Chondrocyte (in vitro differentiated cells): ENCODE data around the gene FILIP1L. TPM values are rescaled to one million over a fixed set of nuclear protein-coding genes. Genes with fewer than 3 reads are reported as not detected.

ENCODE experiments used
- DNase-seq: peaks from one replicate; pipeline ENCODE4 v3.0.0; 2021; ENCODE audit warnings: mixed read lengths, low spot score
- H3K27ac Mint-ChIP-seq: one replicate; pipeline ENCODE4 v1.8.0; 2021; ENCODE audit warnings: mild to moderate bottlenecking, moderate library complexity, mixed read lengths; ENCODE audit not compliant: unreplicated experiment
- H3K27me3 Mint-ChIP-seq: 2 replicates; pipeline ENCODE4 v1.8.0; 2021; ENCODE audit warnings: low read depth, mixed read lengths
- H3K36me3 Mint-ChIP-seq: 2 replicates; pipeline ENCODE4 v1.8.0; 2021; ENCODE audit warnings: low read depth, mixed read lengths
- H3K4me1 Mint-ChIP-seq: 2 replicates; pipeline ENCODE4 v1.8.0; 2021; ENCODE audit warnings: low read depth, mild to moderate bottlenecking, mixed read lengths
- H3K4me3 Mint-ChIP-seq: one replicate; pipeline ENCODE4 v1.8.0; 2021; ENCODE audit warnings: mild to moderate bottlenecking, moderate library complexity, mixed read lengths; ENCODE audit not compliant: unreplicated experiment
- H3K9me3 Mint-ChIP-seq: 2 replicates; pipeline ENCODE4 v1.8.0; 2021; ENCODE audit warnings: low read depth, mixed read lengths
- CTCF ChIP-seq: fragments of 200-600 bp; sonication (generic); IDR thresholded peaks from 2 replicates; pipeline ENCODE4 v1.5.0; 2021; ENCODE audit warnings: antibody characterized with exemption, mild to moderate bottlenecking, moderate library complexity
- total RNA-seq: library from RNA; stranded (reverse); gene quantifications from 3 replicates; pipeline ENCODE4 v1.2.1, GENCODE V29; 2021

FILIP1L gene
- total RNA-seq, 1 donor from 2014 or later = 122 TPM

DNA sequence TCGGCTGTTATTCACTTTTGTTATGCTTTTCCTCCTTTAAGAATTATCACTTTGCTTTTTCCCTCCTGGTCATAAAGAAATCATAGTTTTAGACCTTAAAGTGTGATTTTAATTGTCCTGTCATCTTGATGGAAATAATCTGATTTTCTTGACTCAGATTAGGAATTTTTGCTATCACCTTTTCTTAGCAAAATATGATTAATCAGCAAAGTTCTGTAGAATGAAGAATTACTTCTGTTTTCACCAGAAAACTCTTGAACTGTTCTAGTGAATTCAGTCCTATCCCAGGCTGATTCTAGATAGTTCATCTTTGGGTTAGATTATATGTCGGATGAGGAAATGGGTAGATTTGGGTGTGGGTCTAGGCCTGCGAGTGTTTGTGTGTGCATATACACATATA is 284.5 kb downstream of the FILIP1L start:
- Mint-ChIP-seq H3K4me3 (no peak overlapping the region), H3K4me1 (peaks cover 15% of the 10 kb centered on the region), H3K27ac (no peak overlapping the region), H3K9me3 (no peaks in the 10 kb centered on the region), H3K27me3 (no peaks in the 10 kb centered on the region), H3K36me3 (no peaks in the 10 kb centered on the region)
- no peak for DNase-seq
- TF ChIP-seq CTCF = no peak

GRCh38 chr3:99825004-99825640 is 289.2 kb downstream of the FILIP1L start:
- DNase-seq = no peak
- H3K9me3 Mint-ChIP-seq = no peaks in the 10 kb centered on the region
- H3K36me3 Mint-ChIP-seq = no peaks in the 10 kb centered on the region
- TF ChIP-seq CTCF = no peak
- no peak overlapping the region for H3K4me3 Mint-ChIP-seq
- peaks cover 13% of the 10 kb centered on the region for H3K4me1 Mint-ChIP-seq
- no peaks in the 10 kb centered on the region for H3K27me3 Mint-ChIP-seq
- no peak overlapping the region for H3K27ac Mint-ChIP-seq

DNA sequence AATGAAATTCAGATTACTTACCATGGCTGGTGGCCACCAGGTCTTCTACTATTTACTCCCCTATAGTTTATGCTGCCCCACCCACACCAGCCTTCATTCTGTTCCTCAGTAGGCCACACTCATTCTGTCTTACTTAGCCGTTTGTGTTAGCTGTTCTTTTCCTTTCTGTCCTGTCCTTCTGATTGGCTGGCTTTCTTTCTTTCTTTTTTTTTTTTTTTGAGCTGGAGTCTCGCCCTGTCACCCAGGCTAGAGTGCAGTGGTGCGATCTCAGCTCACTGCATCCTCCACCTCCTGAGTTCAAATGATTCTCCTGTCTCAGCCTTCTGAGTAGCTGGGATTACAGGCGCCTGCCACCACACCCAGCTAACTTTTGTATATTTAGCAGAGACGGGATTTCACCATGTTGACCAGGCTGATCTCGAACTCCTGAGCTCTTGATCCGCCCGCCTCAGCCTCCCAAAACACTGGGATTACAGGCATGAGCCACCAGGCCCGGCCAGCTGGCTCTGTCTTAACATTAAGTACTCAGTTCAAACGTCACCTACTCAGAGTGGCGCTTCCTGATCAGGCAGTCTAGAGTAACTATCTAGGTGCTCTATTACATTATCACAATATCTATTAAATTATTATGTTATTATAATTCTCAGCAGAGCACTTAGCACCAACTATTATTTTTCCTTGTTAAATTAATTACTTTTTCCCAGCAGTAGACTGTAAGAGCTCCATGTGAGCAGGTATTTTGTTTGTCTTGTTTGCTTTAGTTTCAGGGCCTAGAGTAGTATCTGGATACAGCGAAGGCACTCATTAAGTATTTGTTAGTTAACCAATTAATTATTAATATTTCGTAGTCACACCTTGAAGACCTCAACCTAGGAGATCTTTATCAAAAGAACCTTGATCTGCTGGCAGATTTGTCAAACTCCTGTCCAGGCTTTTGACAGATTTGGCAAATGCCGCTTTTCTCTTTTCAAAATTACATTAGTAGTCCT is 290.3 kb downstream of the FILIP1L start:
- peaks cover 16% of the 10 kb centered on the region for H3K4me1 Mint-ChIP-seq
- H3K27me3 Mint-ChIP-seq = no peaks in the 10 kb centered on the region
- H3K27ac Mint-ChIP-seq = no peak overlapping the region
- no peaks in the 10 kb centered on the region for H3K36me3 Mint-ChIP-seq
- H3K9me3 Mint-ChIP-seq = no peaks in the 10 kb centered on the region
- TF ChIP-seq CTCF = no peak
- DNase-seq = no peak
- no peak overlapping the region for H3K4me3 Mint-ChIP-seq

DNA sequence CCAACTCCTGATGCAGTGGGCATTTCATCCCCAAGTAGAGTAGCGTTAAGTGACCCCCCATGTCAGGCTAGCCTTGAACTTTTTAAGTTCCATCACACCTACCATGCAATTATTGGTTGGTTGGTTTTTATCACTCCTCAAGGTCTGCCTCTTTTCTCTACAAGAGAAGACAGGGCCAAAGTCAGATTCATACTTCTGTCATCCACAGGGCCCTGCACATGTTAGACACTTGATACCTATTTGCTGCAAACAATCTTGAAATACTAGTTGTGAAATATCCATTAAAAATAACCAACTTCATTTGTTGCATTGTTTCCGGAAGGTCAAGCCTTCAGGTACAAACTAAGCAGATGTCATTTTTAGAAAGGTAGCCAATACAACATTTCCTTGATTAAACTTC is 295.5 kb downstream of the FILIP1L start:
- H3K4me3 Mint-ChIP-seq = no peak overlapping the region
- H3K36me3 Mint-ChIP-seq = no peaks in the 10 kb centered on the region
- no peaks in the 10 kb centered on the region for H3K27me3 Mint-ChIP-seq
- H3K9me3 Mint-ChIP-seq = no peaks in the 10 kb centered on the region
- DNase-seq = no peak
- peaks cover 32% of the 10 kb centered on the region for H3K4me1 Mint-ChIP-seq
- peak overlapping the region; percentile 100 for H3K27ac Mint-ChIP-seq
- TF ChIP-seq CTCF = no peak

GRCh38 chr3:99817437-99818240 is 296.7 kb downstream of the FILIP1L start, which contains the start of gene CMSS1:
TSS of gene CMSS1 (plus strand) at chr3:99817862.
- peak; percentile 98 for DNase-seq
- Mint-ChIP-seq H3K27ac (peak within 1 kb of the TSS; percentile 100), H3K36me3 (no peaks in the 10 kb centered on the region), H3K4me1 (peaks cover 32% of the 10 kb centered on the region), H3K27me3 (no peaks in the 10 kb centered on the region), H3K9me3 (no peaks in the 10 kb centered on the region), H3K4me3 (peak within 1 kb of the TSS; percentile 96)
- TF ChIP-seq CTCF = peak; percentile 53
